H1 (cell line): ENCODE data around the gene RABGGTA. TPM values are rescaled to one million over a fixed set of nuclear protein-coding genes. Genes with fewer than 3 reads are reported as not detected.

ENCODE experiments used
- CTCF ChIA-PET: fragments of 300-600 bp; sonication (Branson Sonifier 250); formaldehyde crosslinking; loops from one replicate; lab custom pipeline; 2021; ENCODE audit not compliant: partially characterized antibody; lab: Charles Lee
- POLR2A ChIA-PET: fragments of 300-600 bp; sonication (Branson Sonifier 250); formaldehyde crosslinking; loops from one replicate; lab custom pipeline; 2021; ENCODE audit warnings: inconsistent platforms; ENCODE audit not compliant: partially characterized antibody; lab: Charles Lee
- DNase-seq, 2 experiments: peaks; one replicate each; pipeline versions ENCODE4 v3.0.0 to v3.0.0-alpha.2; 2010 to 2022; ENCODE audit warnings: low spot score in 2 of 2, low read depth in 1 of 2, mixed read lengths in 1 of 2
- FAIRE-seq: peaks from 2 replicates; lab custom pipeline; 2011; peaks lifted over from hg19 to GRCh38; lab: Jason Lieb, UNC
- H2AFZ ChIP-seq: 2 replicates; pipeline ENCODE4 v1.8.1; 2012; ENCODE audit warnings: low read length, inconsistent platforms
- H2AK5ac ChIP-seq: 2 replicates; pipeline ENCODE4 v1.6.1; 2013; ENCODE audit warnings: low read depth, low read length
- H2BK120ac ChIP-seq: replicated peaks from 2 replicates; pipeline ENCODE3; 2013; ENCODE audit warnings: low read depth, low read length, inconsistent platforms
- H2BK12ac ChIP-seq: 2 replicates; pipeline ENCODE4 v1.6.1; 2013; ENCODE audit warnings: low read depth, low read length
- H2BK15ac ChIP-seq: 2 replicates; pipeline ENCODE4 v1.6.1; 2013; ENCODE audit warnings: low read length
- H2BK20ac ChIP-seq: 2 replicates; pipeline ENCODE4 v1.6.1; 2013; ENCODE audit warnings: low read length
- H2BK5ac ChIP-seq: 2 replicates; pipeline ENCODE4 v1.6.1; 2013; ENCODE audit warnings: low read depth, low read length
- H3K14ac ChIP-seq: 2 replicates; pipeline ENCODE4 v1.6.1; 2013; ENCODE audit warnings: inconsistent platforms; ENCODE audit not compliant: insufficient read length
- H3K18ac ChIP-seq: 2 replicates; pipeline ENCODE4 v1.6.1; 2013; ENCODE audit warnings: low read length; ENCODE audit errors: extremely low read depth
- H3K23ac ChIP-seq: 2 replicates; pipeline ENCODE4 v1.6.1; 2013; ENCODE audit warnings: inconsistent platforms; ENCODE audit not compliant: insufficient read length
- H3K23me2 ChIP-seq: 2 replicates; pipeline ENCODE4 v1.6.1; 2013; ENCODE audit warnings: low read depth, low read length
- H3K27ac ChIP-seq: 2 replicates; pipeline ENCODE4 v1.6.1; 2011; ENCODE audit warnings: low read depth, low read length, inconsistent platforms
- H3K27me3 ChIP-seq, 4 experiments: replicated peaks in 1 of 4; 1 replicate in 1 of 4; 2 replicates in 3 of 4; pipeline versions ENCODE4 v1.6.1 to v1.8.1; 2011 to 2013; ENCODE audit warnings: low read length in 3 of 4, mild to moderate bottlenecking in 3 of 4, inconsistent platforms in 2 of 4, mixed read lengths in 2 of 4, moderate library complexity in 1 of 4; ENCODE audit not compliant: control insufficient read depth in 3 of 4, insufficient read depth in 3 of 4; ENCODE audit errors: extremely low read depth in 1 of 4
- H3K36me3 ChIP-seq, 4 experiments: 2 replicates each; pipeline versions ENCODE4 v1.6.1 to v1.8.1; 2011 to 2013; ENCODE audit warnings: mild to moderate bottlenecking in 4 of 4, low read length in 3 of 4, moderate library complexity in 2 of 4, control low read depth in 1 of 4, inconsistent platforms in 1 of 4; ENCODE audit not compliant: insufficient read depth in 4 of 4, control insufficient read depth in 2 of 4
- H3K4ac ChIP-seq: replicated peaks from 2 replicates; pipeline ENCODE3; 2013; ENCODE audit warnings: low read length, low read depth, mixed read lengths, inconsistent platforms; ENCODE audit not compliant: insufficient read length
- H3K4me1 ChIP-seq, 4 experiments: replicated peaks in 1 of 4; 1 replicate in 1 of 4; 2 replicates in 3 of 4; pipeline versions ENCODE4 v1.6.1 to v1.8.1; 2011 to 2013; ENCODE audit warnings: low read length in 3 of 4, inconsistent platforms in 2 of 4, mixed read lengths in 1 of 4; ENCODE audit not compliant: insufficient read depth in 4 of 4, control insufficient read depth in 3 of 4
- H3K4me2 ChIP-seq, 2 experiments: 2 replicates each; pipeline versions ENCODE4 v1.6.1 to v1.8.1; 2011 to 2013; ENCODE audit warnings: low read depth in 2 of 2, low read length in 2 of 2, control low read depth in 1 of 2, inconsistent platforms in 1 of 2, mild to moderate bottlenecking in 1 of 2; ENCODE audit not compliant: insufficient read depth in 1 of 2
- H3K4me3 ChIP-seq, 4 experiments: fragments of 200-600, 300-600 bp in 1 of 4; sonication (generic), shearing (Covaris generic), sonication (Bioruptor Twin) in 1 of 4; 2 replicates each; pipeline versions ENCODE4 v1.5.1 to v1.8.1; 2011 to 2016; ENCODE audit warnings: low read length in 4 of 4, low read depth in 3 of 4, control low read depth in 2 of 4, inconsistent platforms in 2 of 4, mild to moderate bottlenecking in 2 of 4, mixed read lengths in 1 of 4, moderate library complexity in 1 of 4; ENCODE audit not compliant: insufficient read depth in 2 of 4; ENCODE audit errors: extremely low read depth in 1 of 4
- H3K56ac ChIP-seq: replicated peaks from 2 replicates; pipeline ENCODE3; 2013; ENCODE audit warnings: low read depth, mild to moderate bottlenecking, mixed read lengths, low read length, inconsistent platforms; ENCODE audit not compliant: insufficient read length
- H3K79me1 ChIP-seq: 2 replicates; pipeline ENCODE4 v1.6.1; 2013; ENCODE audit warnings: low read depth, low read length, control low read depth
- H3K79me2 ChIP-seq, 2 experiments: 2 replicates each; pipeline versions ENCODE4 v1.6.1 to v1.8.1; 2012 to 2013; ENCODE audit warnings: low read length in 2 of 2, mild to moderate bottlenecking in 2 of 2, inconsistent platforms in 1 of 2; ENCODE audit not compliant: insufficient read depth in 2 of 2, control insufficient read depth in 1 of 2
- H3K9ac ChIP-seq, 4 experiments: replicated peaks in 1 of 4; 1 replicate in 1 of 4; 2 replicates in 3 of 4; pipeline versions ENCODE4 v1.6.1 to v1.8.1; 2011 to 2013; ENCODE audit warnings: low read depth in 3 of 4, low read length in 3 of 4, control low read depth in 2 of 4, mild to moderate bottlenecking in 2 of 4, moderate library complexity in 2 of 4, inconsistent platforms in 1 of 4; ENCODE audit errors: extremely low read depth in 1 of 4
- H3K9me3 ChIP-seq, 2 experiments: 2 replicates each; pipeline versions ENCODE4 v1.6.1 to v1.8.1; 2012 to 2013; ENCODE audit warnings: mild to moderate bottlenecking in 2 of 2, moderate library complexity in 2 of 2, control low read depth in 1 of 2, inconsistent platforms in 1 of 2, low read depth in 1 of 2, low read length in 1 of 2, mixed read lengths in 1 of 2; ENCODE audit not compliant: insufficient read depth in 2 of 2
- H4K20me1 ChIP-seq, 2 experiments: replicated peaks in 1 of 2; 2 replicates each; pipeline versions ENCODE3 to v1.8.1; 2011 to 2013; ENCODE audit warnings: inconsistent platforms in 2 of 2, low read length in 2 of 2, mild to moderate bottlenecking in 1 of 2; ENCODE audit not compliant: insufficient read depth in 2 of 2, control insufficient read depth in 1 of 2
- H4K5ac ChIP-seq: 2 replicates; pipeline ENCODE4 v1.6.1; 2013; ENCODE audit warnings: low read length, low read depth, mixed read lengths, inconsistent platforms; ENCODE audit not compliant: insufficient read length
- H4K8ac ChIP-seq: 2 replicates; pipeline ENCODE4 v1.8.0; 2013; ENCODE audit warnings: mild to moderate bottlenecking, moderate library complexity, low read length, inconsistent platforms; ENCODE audit not compliant: insufficient read depth; ENCODE audit errors: extremely low read depth
- H4K91ac ChIP-seq: replicated peaks from 2 replicates; pipeline ENCODE3; 2013; ENCODE audit warnings: low read length, mixed read lengths, inconsistent platforms; ENCODE audit not compliant: insufficient read length
- BACH1 ChIP-seq: IDR thresholded peaks from 2 replicates; pipeline ENCODE4 v1.6.1; 2012; ENCODE audit warnings: low read length, improper control_type of control experiment
- CTCF ChIP-seq, 3 experiments: IDR thresholded peaks; 1 replicate in 2 of 3; 2 replicates in 1 of 3; pipeline versions ENCODE4 v1.5.1 to v1.6.1; 2011; ENCODE audit warnings: low read length in 3 of 3, mild to moderate bottlenecking in 3 of 3, inconsistent platforms in 2 of 3, low read depth in 1 of 3, moderate library complexity in 1 of 3; ENCODE audit not compliant: insufficient read depth in 1 of 3; ENCODE audit errors: control extremely low read depth in 1 of 3
- EP300 ChIP-seq, 2 experiments: IDR thresholded peaks; 1 replicate in 1 of 2; 2 replicates in 1 of 2; pipeline ENCODE4 v1.6.1; 2011 to 2012; ENCODE audit warnings: low read depth in 2 of 2, low read length in 2 of 2, mild to moderate bottlenecking in 2 of 2, borderline replicate concordance in 1 of 2, inconsistent platforms in 1 of 2, moderate library complexity in 1 of 2
- HDAC2 ChIP-seq, 2 experiments: fragments of 300-600 bp in 1 of 2; sonication (generic) in 1 of 2; IDR thresholded peaks; 2 replicates each; pipeline ENCODE4 v1.6.1; 2011 to 2012; ENCODE audit warnings: low read depth in 2 of 2, low read length in 2 of 2, mild to moderate bottlenecking in 2 of 2, moderate library complexity in 2 of 2, borderline replicate concordance in 1 of 2, inconsistent platforms in 1 of 2
- MAX ChIP-seq: IDR thresholded peaks from 2 replicates; pipeline ENCODE4 v1.6.1; 2012; ENCODE audit warnings: inconsistent platforms
- SAP30 ChIP-seq: fragments of 300-600 bp; sonication (generic); IDR thresholded peaks from 2 replicates; pipeline ENCODE4 v1.7.1; 2012; ENCODE audit warnings: low read length, moderate library complexity, mild to moderate bottlenecking, inconsistent platforms; ENCODE audit not compliant: insufficient read depth, insufficient replicate concordance
- SIRT6 ChIP-seq: IDR thresholded peaks from one replicate; pipeline ENCODE4 v1.7.1; 2012; ENCODE audit warnings: low read length, inconsistent platforms
- SUZ12 ChIP-seq: fragments of 200-600 bp; sonication (generic); IDR thresholded peaks from 2 replicates; pipeline ENCODE4 v1.6.1; 2012; ENCODE audit warnings: mild to moderate bottlenecking, inconsistent platforms, low read length, moderate library complexity, mixed read lengths
- TAF7 ChIP-seq: optimal IDR thresholded peaks from 2 replicates; pipeline ENCODE3; 2011; ENCODE audit warnings: low read depth, mild to moderate bottlenecking, inconsistent platforms, low read length, moderate library complexity, borderline replicate concordance
- TEAD4 ChIP-seq: IDR thresholded peaks from 2 replicates; pipeline ENCODE4 v1.6.1; 2012; ENCODE audit warnings: low read depth, low read length, inconsistent platforms, mixed read lengths
- WGBS, 2 experiments: shearing (Covaris generic) in 1 of 2; methylation state at CpG; one replicate each; pipeline versions ENCODE4 v1.1.6 to v1.1.7; 2013 to 2015; ENCODE audit warnings: low lambda C conversion rate in 2 of 2, mixed read lengths in 2 of 2, inconsistent platforms in 1 of 2, low coverage in 1 of 2, missing lambda C conversion rate in 1 of 2; ENCODE audit not compliant: insufficient replicate concordance in 2 of 2, insufficient coverage in 1 of 2, insufficient read length in 1 of 2; ENCODE audit errors: extremely low coverage in 1 of 2, missing lambda C conversion rate in 1 of 2; 5-methylcytosine and 5-hydroxymethylcytosine counted together
- polyA plus RNA-seq, 7 experiments: library from polyadenylated mRNA; depleted of rRNA in 3 of 7; stranded (reverse) in 5 of 7; unstranded in 2 of 7; fragments of >200 nt in 5 of 7; fragments of 200-250 nt in 2 of 7; gene quantifications; 1 replicate in 5 of 7; 2 replicates in 1 of 7; 4 replicates in 1 of 7; pipeline versions ENCODE4 v1.2.1 to v1.2.3, GENCODE V29; 2011 to 2013; ENCODE audit warnings: missing spikeins in 2 of 7, mixed read lengths in 2 of 7
- total RNA-seq: library from RNA; stranded (reverse); fragmentation: NEBNext Ultra II Directional; extraction: Animal tissue kit (Norgen Biotek cat#: 25700); gene quantifications from 2 replicates; pipeline ENCODE4 v1.2.1, GENCODE V29; 2021

RABGGTA gene
- total and polyA plus RNA-seq, 2 of the 8 experiments (the other 6 are each of a cell fraction or from before 2014, with no cell fraction given) = 16.0 to 49.8 TPM

- 95% methylated on average over 6 of the region's 9 CpGs; no CpG with 5 or more reads in 1 of the 2 experiments for WGBS, 2 experiments
- Histone ChIP-seq H3K23ac (no peak overlapping the region), H3K18ac (no peak overlapping the region), H2BK15ac (no peak overlapping the region), H3K4me3 (no peak overlapping the region), H3K4ac (no peak overlapping the region), H2AFZ (no peak overlapping the region), H3K9ac (no peak overlapping the region), H2BK20ac (no peak overlapping the region), H4K8ac (no peak overlapping the region; the same call in 1 of the 2 replicates), H3K4me2 (no peak overlapping the region), H3K14ac (no peak overlapping the region), H3K36me3 (no peaks in the 10 kb centered on the region), H3K79me2 (no peaks in the 10 kb centered on the region), H2BK120ac (no peak overlapping the region), H4K91ac (no peak overlapping the region), H2AK5ac (no peak overlapping the region), H3K27me3 (no peaks in the 10 kb centered on the region; a peak in 1 of 7 replicates), H3K9me3 (no peaks in the 10 kb centered on the region), H2BK5ac (no peak overlapping the region), H2BK12ac (no peak overlapping the region), H3K79me1 (no peaks in the 10 kb centered on the region), H3K56ac (no peak overlapping the region), H3K4me1 (no peaks in the 10 kb centered on the region; a peak in 1 of 7 replicates), H3K27ac (no peak overlapping the region), H4K5ac (no peak overlapping the region), H3K23me2 (no peaks in the 10 kb centered on the region), H4K20me1 (peaks cover 0 to 2% of the 10 kb centered on the region in 2 experiments)
- ChIA-PET CTCF (interaction anchor here (1.2 to 3.6 kb wide), 5 partner anchors 13 to 50 kb away, joined by 3 to 14 read pairs (median 12); partner anchors contain the start of genes CIDEB, RABGGTA and TINF2), POLR2A (interaction anchor here (0.8 to 3.9 kb wide), 7 partner anchors 8 to 56 kb away, joined by 3 to 14 read pairs (median 4); partner anchors contain the start of gene RABGGTA)
- no peak for DNase-seq
- no peak for FAIRE-seq
- no peak for TF ChIP-seq HDAC2 (IDR thresholded peaks at IDR 0.05; ENCODE audit: borderline replicate concordance in 1 of 2, low read depth in 2 of 2, low read length in 2 of 2)
- no peak for TF ChIP-seq MAX
- TF ChIP-seq EP300 (IDR thresholded peaks at IDR 0.05; ENCODE audit: borderline replicate concordance in 1 of 2, low read depth in 2 of 2, low read length in 2 of 2) = no peak
- TF ChIP-seq TAF7 = no peak
- no peak for TF ChIP-seq SAP30
- TF ChIP-seq BACH1 = no peak
- no peak for TF ChIP-seq SIRT6
- no peak for TF ChIP-seq CTCF (IDR thresholded peaks at IDR 0.05; ENCODE audit: control extremely low read depth in 1 of 3, insufficient read depth in 1 of 3, low read depth in 1 of 3, low read length in 3 of 3)
- TF ChIP-seq TEAD4 = no peak
- TF ChIP-seq SUZ12 = no peak
Measured at GRCh38 chr14:24258119-24258518, 13.3 kb downstream of the RABGGTA start.
